Retinal pigment epithelial cell (primary cell): ENCODE data around the gene LLGL2.

Source experiments
- DNase-seq: peaks from one replicate; pipeline ENCODE4 v3.0.0-alpha.2; 2010; ENCODE audit warnings: low read depth
- H3K4me3 ChIP-seq: 2 replicates; pipeline ENCODE4 v1.5.1; 2011; ENCODE audit warnings: mild to moderate bottlenecking, low read length, control low read depth, moderate library complexity
- CTCF ChIP-seq: conservative IDR thresholded peaks from 2 replicates; pipeline ENCODE4 v1.5.1; 2011; ENCODE audit warnings: low read depth, low read length, control low read depth, inconsistent platforms

LLGL2 gene

GRCh38 chr17:75558666-75559530 is 33.4 kb downstream of the LLGL2 start:
- no peak for TF ChIP-seq CTCF
- DNase-seq: no peak
- no peak overlapping the region for H3K4me3 ChIP-seq

- TF ChIP-seq CTCF: no peak
- DNase-seq: no peak
- H3K4me3 ChIP-seq: no peak overlapping the region
Measured at GRCh38 chr17:75559958-75560533, 34.5 kb downstream of the LLGL2 start.

GRCh38 chr17:75561927-75562603 is 36.6 kb downstream of the LLGL2 start:
- DNase-seq: no peak
- H3K4me3 ChIP-seq: no peak overlapping the region
- TF ChIP-seq CTCF: no peak

- no peak for DNase-seq
- TF ChIP-seq CTCF: no peak
- H3K4me3 ChIP-seq: no peak overlapping the region
Measured at GRCh38 chr17:75563063-75563758, 37.7 kb downstream of the LLGL2 start.

GRCh38 chr17:75564195-75564594 is 38.7 kb downstream of the LLGL2 start:
- H3K4me3 ChIP-seq: no peak overlapping the region
- no peak for TF ChIP-seq CTCF
- DNase-seq: no peak

GRCh38 chr17:75565066-75565465 is 39.6 kb downstream of the LLGL2 start:
- no peak for DNase-seq
- TF ChIP-seq CTCF: no peak
- no peak overlapping the region for H3K4me3 ChIP-seq
